ENCODE results near the gene BLM. TPM values are rescaled to one million over a fixed set of nuclear protein-coding genes. Genes with fewer than 3 reads are reported as not detected.

BLM gene
- total and polyA plus RNA-seq, 2 donors: 13.2 to 25.6 TPM

DNA sequence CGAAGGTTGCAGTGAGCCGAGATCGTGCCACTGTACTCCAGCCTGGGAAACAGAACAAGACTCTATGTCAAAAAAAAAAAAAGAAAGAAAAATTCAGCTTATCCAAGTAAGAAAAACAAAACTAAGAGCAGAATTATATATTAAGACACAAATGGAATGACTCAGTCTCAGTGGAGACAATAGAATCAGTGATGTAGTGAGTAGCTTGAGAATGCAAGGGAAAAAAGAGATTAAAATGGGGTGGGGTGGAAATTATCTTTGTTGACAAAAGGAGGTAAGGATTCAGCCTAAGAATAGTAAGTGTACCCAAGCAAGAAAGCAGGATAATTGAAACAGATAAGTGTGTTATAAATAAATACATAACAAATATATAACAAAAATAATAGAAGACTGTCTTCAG lies 70.7 kb downstream of the BLM start:
- no peak for DNase-seq (ENCODE audit: low read depth in 6 of 9, low spot score in 9 of 9)
- H3K9me3 ChIP-seq (ENCODE audit: control insufficient read depth in 2 of 2, insufficient read depth in 1 of 2, low read length in 1 of 2): no peaks in the 10 kb centered on the region
- H3K4me1 ChIP-seq (ENCODE audit: control insufficient read depth in 2 of 2, insufficient read depth in 2 of 2, low read length in 2 of 2): no peaks in the 10 kb centered on the region
- 99% methylated on average over 3 of the region's 3 CpGs for WGBS
- no peak overlapping the region for H3K4me3 ChIP-seq (ENCODE audit: low read length in 2 of 2)
- no peaks in the 10 kb centered on the region for H3K27me3 ChIP-seq (ENCODE audit: control insufficient read depth in 2 of 2, insufficient read depth in 1 of 2, low read length in 1 of 2)
- peaks cover 24 to 44% of the 10 kb centered on the region in 2 donors for H3K36me3 ChIP-seq (ENCODE audit: control insufficient read depth in 2 of 2, insufficient read depth in 2 of 2, low read length in 1 of 2)
- H3K27ac ChIP-seq (ENCODE audit: low read depth in 1 of 2, low read length in 1 of 2): no peak overlapping the region

DNA sequence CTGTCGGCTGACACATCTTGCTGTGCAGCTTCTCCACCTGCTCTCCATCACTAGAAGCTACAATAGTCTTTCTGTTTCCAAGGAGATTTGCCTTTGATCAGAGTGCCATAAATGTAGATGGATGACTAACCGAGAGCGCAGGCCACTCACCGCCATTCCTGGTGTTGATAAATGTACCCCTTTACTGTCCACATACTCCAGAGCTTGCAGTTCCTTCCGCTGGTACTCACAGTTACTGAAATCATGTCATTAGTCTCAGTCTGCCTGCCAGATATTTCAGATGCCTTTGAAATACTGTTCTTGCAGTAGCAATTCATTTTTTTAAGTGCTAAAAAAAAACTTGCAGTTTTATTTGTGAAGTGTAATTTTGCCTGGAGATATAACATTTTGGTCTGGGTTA lies 72.3 kb downstream of the BLM start:
- no peaks in the 10 kb centered on the region for H3K9me3 ChIP-seq (ENCODE audit: control insufficient read depth in 2 of 2, insufficient read depth in 1 of 2, low read length in 1 of 2)
- DNase-seq (ENCODE audit: low read depth in 6 of 9, low spot score in 9 of 9): no peak
- H3K4me1 ChIP-seq (ENCODE audit: control insufficient read depth in 2 of 2, insufficient read depth in 2 of 2, low read length in 2 of 2): no peaks in the 10 kb centered on the region
- H3K27ac ChIP-seq (ENCODE audit: low read depth in 1 of 2, low read length in 1 of 2): no peak overlapping the region
- peaks cover 24 to 53% of the 10 kb centered on the region in 2 donors for H3K36me3 ChIP-seq (ENCODE audit: control insufficient read depth in 2 of 2, insufficient read depth in 2 of 2, low read length in 1 of 2)
- 97% methylated on average over 5 of the region's 5 CpGs for WGBS
- H3K4me3 ChIP-seq (ENCODE audit: low read length in 2 of 2): no peak overlapping the region
- H3K27me3 ChIP-seq (ENCODE audit: control insufficient read depth in 2 of 2, insufficient read depth in 1 of 2, low read length in 1 of 2): no peaks in the 10 kb centered on the region

DNA sequence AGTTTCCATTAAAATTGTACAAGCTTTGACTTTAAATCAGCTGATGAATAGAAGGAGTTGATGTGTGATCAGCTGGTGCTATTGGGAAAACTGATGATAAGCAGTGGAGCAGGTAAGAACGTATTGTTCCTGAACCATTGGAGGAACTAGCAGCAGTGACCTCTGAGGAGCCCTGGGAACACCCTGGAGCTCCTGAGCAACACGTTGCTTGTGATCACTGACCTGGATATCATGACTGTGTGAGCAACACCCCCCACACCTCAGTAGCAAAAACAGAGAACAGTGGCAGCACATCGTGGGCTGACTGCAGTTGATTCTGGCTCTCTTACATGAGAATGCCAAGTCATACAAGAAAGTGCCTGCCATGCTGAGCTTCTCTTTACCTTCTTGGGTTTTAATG lies 72.9 kb downstream of the BLM start:
- no peaks in the 10 kb centered on the region for H3K27me3 ChIP-seq (ENCODE audit: control insufficient read depth in 2 of 2, insufficient read depth in 1 of 2, low read length in 1 of 2)
- no peaks in the 10 kb centered on the region for H3K4me1 ChIP-seq (ENCODE audit: control insufficient read depth in 2 of 2, insufficient read depth in 2 of 2, low read length in 2 of 2)
- H3K36me3 ChIP-seq (ENCODE audit: control insufficient read depth in 2 of 2, insufficient read depth in 2 of 2, low read length in 1 of 2): peaks cover 24 to 52% of the 10 kb centered on the region in 2 donors
- WGBS: 94% methylated on average over 3 of the region's 3 CpGs
- DNase-seq (ENCODE audit: low read depth in 6 of 9, low spot score in 9 of 9): no peak
- H3K9me3 ChIP-seq (ENCODE audit: control insufficient read depth in 2 of 2, insufficient read depth in 1 of 2, low read length in 1 of 2): no peaks in the 10 kb centered on the region
- H3K27ac ChIP-seq (ENCODE audit: low read depth in 1 of 2, low read length in 1 of 2): no peak overlapping the region
- no peak overlapping the region for H3K4me3 ChIP-seq (ENCODE audit: low read length in 2 of 2)

DNA sequence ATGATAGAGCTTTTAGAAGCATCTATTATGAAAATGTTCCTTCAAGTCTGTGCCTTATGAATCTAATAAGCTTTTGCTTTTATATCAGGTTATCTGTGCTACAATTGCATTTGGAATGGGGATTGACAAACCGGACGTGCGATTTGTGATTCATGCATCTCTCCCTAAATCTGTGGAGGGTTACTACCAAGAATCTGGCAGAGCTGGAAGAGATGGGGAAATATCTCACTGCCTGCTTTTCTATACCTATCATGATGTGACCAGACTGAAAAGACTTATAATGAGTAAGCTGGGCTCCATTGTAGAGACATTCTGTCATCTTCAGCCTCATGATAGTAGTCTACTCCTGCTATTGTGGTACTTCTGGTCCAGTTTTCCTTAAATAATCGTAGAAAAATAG lies 73.4 kb downstream of the BLM start:
- no peak for DNase-seq (ENCODE audit: low read depth in 6 of 9, low spot score in 9 of 9)
- no peak overlapping the region for H3K4me3 ChIP-seq (ENCODE audit: low read length in 2 of 2)
- H3K4me1 ChIP-seq (ENCODE audit: control insufficient read depth in 2 of 2, insufficient read depth in 2 of 2, low read length in 2 of 2): no peaks in the 10 kb centered on the region
- peaks cover 23 to 56% of the 10 kb centered on the region in 2 donors for H3K36me3 ChIP-seq (ENCODE audit: control insufficient read depth in 2 of 2, insufficient read depth in 2 of 2, low read length in 1 of 2)
- no peak overlapping the region for H3K27ac ChIP-seq (ENCODE audit: low read depth in 1 of 2, low read length in 1 of 2)
- WGBS: 98% methylated on average over 4 of the region's 4 CpGs
- no peaks in the 10 kb centered on the region for H3K9me3 ChIP-seq (ENCODE audit: control insufficient read depth in 2 of 2, insufficient read depth in 1 of 2, low read length in 1 of 2)
- no peaks in the 10 kb centered on the region for H3K27me3 ChIP-seq (ENCODE audit: control insufficient read depth in 2 of 2, insufficient read depth in 1 of 2, low read length in 1 of 2)

DNA sequence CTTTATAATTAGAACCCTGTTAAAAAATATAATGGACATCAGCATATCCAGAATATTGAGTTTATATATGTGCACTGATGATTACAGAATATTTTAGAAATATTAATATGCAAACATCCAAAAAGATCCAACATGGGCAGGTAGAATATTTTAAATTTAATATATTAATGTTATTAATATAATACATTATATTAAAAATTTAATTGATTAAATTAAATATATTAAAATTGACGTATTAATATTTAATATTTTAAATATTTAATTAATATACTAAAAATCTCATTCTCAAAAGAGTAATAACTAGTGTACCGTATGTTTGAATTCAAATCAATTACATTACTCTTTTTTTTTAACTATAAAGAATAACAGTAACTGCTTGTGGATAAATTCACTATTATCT lies 77.4 kb downstream of the BLM start:
- no peak for DNase-seq (ENCODE audit: low read depth in 6 of 9, low spot score in 9 of 9)
- no peak overlapping the region for H3K4me3 ChIP-seq (ENCODE audit: low read length in 2 of 2)
- no peaks in the 10 kb centered on the region for H3K4me1 ChIP-seq (ENCODE audit: control insufficient read depth in 2 of 2, insufficient read depth in 2 of 2, low read length in 2 of 2)
- no peaks in the 10 kb centered on the region for H3K9me3 ChIP-seq (ENCODE audit: control insufficient read depth in 2 of 2, insufficient read depth in 1 of 2, low read length in 1 of 2)
- H3K27me3 ChIP-seq (ENCODE audit: control insufficient read depth in 2 of 2, insufficient read depth in 1 of 2, low read length in 1 of 2): no peaks in the 10 kb centered on the region
- 98% methylated on average over 2 of the region's 2 CpGs for WGBS
- H3K36me3 ChIP-seq (ENCODE audit: control insufficient read depth in 2 of 2, insufficient read depth in 2 of 2, low read length in 1 of 2): peaks cover 16 to 50% of the 10 kb centered on the region in 2 donors
- no peak overlapping the region for H3K27ac ChIP-seq (ENCODE audit: low read depth in 1 of 2, low read length in 1 of 2)

DNA sequence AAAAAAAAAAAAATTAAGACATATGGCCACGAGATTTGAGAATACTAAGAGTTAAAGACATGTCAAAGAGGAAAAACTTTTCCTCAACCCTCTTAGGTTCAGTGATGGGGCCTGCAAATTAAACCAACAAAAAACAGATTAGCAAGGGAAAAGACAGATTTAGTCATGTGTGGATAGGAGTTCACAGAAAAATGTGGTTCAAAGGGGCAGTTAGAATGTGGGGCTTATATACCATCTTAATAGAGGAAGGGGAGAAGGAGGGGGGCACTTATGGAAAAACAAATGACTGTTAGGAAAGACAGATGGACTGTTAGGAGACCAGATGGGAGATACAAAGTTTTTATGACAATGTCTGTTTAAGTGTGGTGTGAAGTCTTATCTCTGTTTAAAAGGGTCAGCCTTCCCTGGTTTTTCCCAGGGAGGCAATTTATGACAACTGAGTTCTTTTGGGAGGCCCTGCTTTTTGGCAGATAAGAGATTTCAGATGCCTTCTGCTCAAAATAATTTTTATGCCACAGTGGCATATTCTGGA lies 82.6 kb downstream of the BLM start:
- Histone ChIP-seq H3K4me1 (ENCODE audit: control insufficient read depth in 2 of 2, insufficient read depth in 2 of 2, low read length in 2 of 2) (no peaks in the 10 kb centered on the region), H3K27ac (ENCODE audit: low read depth in 1 of 2, low read length in 1 of 2) (no peak overlapping the region), H3K9me3 (ENCODE audit: control insufficient read depth in 2 of 2, insufficient read depth in 1 of 2, low read length in 1 of 2) (no peaks in the 10 kb centered on the region), H3K36me3 (ENCODE audit: control insufficient read depth in 2 of 2, insufficient read depth in 2 of 2, low read length in 1 of 2) (peaks cover 16 to 41% of the 10 kb centered on the region in 2 donors), H3K27me3 (ENCODE audit: control insufficient read depth in 2 of 2, insufficient read depth in 1 of 2, low read length in 1 of 2) (no peaks in the 10 kb centered on the region), H3K4me3 (ENCODE audit: low read length in 2 of 2) (no peak overlapping the region)
- DNase-seq (ENCODE audit: low read depth in 6 of 9, low spot score in 9 of 9): no peak
- 94% methylated on average over 1 of the region's 1 CpG for WGBS

DNA sequence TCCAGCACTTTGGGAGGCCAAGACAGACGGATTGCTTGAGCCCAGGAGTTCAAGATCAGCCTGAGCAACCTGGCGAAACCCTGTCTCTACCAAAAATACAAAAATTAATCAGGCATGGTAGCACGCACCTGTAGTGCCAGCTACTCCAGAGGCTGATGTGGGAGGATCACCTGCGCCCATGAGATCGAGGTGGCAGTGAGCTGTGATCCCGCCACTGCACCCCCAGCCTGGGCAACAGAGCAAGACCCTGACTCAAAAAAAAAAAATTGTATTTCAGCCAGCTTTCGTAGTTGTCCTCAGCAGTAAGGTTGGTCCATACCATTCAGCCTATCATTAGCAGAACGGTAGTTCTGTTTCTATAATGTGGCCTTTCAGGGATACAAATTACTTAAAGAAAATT lies 84.7 kb downstream of the BLM start:
- peaks cover 13 to 26% of the 10 kb centered on the region in 2 donors for H3K36me3 ChIP-seq (ENCODE audit: control insufficient read depth in 2 of 2, insufficient read depth in 2 of 2, low read length in 1 of 2)
- no peaks in the 10 kb centered on the region for H3K4me1 ChIP-seq (ENCODE audit: control insufficient read depth in 2 of 2, insufficient read depth in 2 of 2, low read length in 2 of 2)
- WGBS: 99% methylated on average over 8 of the region's 8 CpGs
- DNase-seq (ENCODE audit: low read depth in 6 of 9, low spot score in 9 of 9): no peak
- no peak overlapping the region for H3K4me3 ChIP-seq (ENCODE audit: low read length in 2 of 2)
- no peaks in the 10 kb centered on the region for H3K27me3 ChIP-seq (ENCODE audit: control insufficient read depth in 2 of 2, insufficient read depth in 1 of 2, low read length in 1 of 2)
- H3K27ac ChIP-seq (ENCODE audit: low read depth in 1 of 2, low read length in 1 of 2): no peak overlapping the region
- H3K9me3 ChIP-seq (ENCODE audit: control insufficient read depth in 2 of 2, insufficient read depth in 1 of 2, low read length in 1 of 2): no peaks in the 10 kb centered on the region

DNA sequence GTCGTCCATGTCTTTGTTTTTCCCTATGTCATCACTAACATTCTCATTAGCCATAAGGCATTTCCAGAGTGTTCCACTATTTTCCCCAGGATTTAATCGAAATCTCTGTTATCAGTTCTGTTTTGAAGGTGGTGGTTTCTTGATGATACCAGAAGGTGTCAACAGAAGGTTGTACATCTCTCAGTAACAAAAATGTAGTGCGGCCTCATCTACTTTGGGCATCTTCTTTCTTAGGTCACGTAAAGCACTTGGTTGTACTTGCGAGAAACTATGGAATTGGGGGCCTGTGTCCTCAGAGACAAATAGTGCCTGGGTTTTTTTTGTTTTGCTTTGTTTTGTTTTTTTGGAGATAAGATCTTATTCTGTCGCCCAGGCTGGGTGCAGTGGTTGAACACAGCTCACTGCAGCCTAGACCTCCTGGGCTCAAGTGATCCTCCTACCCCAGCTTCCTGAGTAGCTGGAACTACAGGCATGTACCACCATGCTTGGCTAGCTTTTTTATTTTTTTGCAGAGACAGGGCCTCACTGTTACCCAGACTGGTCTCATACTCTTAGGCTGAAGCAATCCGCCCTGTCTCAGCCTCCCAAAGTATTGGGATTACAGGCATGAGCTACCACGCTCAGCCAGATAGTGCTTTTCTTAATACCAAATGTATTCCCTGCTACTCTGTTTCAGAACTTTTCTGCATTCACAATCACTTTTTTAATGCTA lies 90.1 kb downstream of the BLM start:
- 88% methylated on average over 8 of the region's 8 CpGs for WGBS
- Histone ChIP-seq H3K9me3 (ENCODE audit: control insufficient read depth in 2 of 2, insufficient read depth in 1 of 2, low read length in 1 of 2) (no peaks in the 10 kb centered on the region), H3K36me3 (ENCODE audit: control insufficient read depth in 2 of 2, insufficient read depth in 2 of 2, low read length in 1 of 2) (peaks cover 34 to 62% of the 10 kb centered on the region in 2 donors)

DNA sequence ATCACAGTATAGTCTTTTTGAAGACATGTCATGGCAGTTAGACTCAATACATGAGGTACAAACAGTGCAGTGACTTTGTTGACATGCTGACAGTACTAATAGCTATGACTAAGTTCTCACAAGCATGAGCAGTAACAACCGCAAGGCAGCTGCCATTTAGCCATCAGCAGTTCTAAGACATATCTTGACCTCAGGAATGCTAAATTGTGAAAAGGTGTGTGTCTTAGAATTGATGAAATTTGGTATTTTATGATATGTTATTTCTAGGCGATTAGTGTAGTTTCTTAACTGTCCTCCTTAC lies 90.6 kb downstream of the BLM start:
- no peaks in the 10 kb centered on the region for H3K9me3 ChIP-seq (ENCODE audit: control insufficient read depth in 2 of 2, insufficient read depth in 1 of 2, low read length in 1 of 2)
- H3K4me3 ChIP-seq (ENCODE audit: low read length in 2 of 2): no peak overlapping the region
- peaks cover 34 to 66% of the 10 kb centered on the region in 2 donors for H3K36me3 ChIP-seq (ENCODE audit: control insufficient read depth in 2 of 2, insufficient read depth in 2 of 2, low read length in 1 of 2)
- H3K27ac ChIP-seq (ENCODE audit: low read depth in 1 of 2, low read length in 1 of 2): no peak overlapping the region
- DNase-seq (ENCODE audit: low read depth in 6 of 9, low spot score in 9 of 9): no peak
- no peaks in the 10 kb centered on the region for H3K27me3 ChIP-seq (ENCODE audit: control insufficient read depth in 2 of 2, insufficient read depth in 1 of 2, low read length in 1 of 2)
- H3K4me1 ChIP-seq (ENCODE audit: control insufficient read depth in 2 of 2, insufficient read depth in 2 of 2, low read length in 2 of 2): peaks cover 0 to 10% of the 10 kb centered on the region in 2 donors
- WGBS: 98% methylated on average over 2 of the region's 2 CpGs

More for the DNA sequence above, 90.1 kb downstream of the BLM start:
- peaks cover 0 to 8% of the 10 kb centered on the region in 2 donors for H3K4me1 ChIP-seq (ENCODE audit: control insufficient read depth in 2 of 2, insufficient read depth in 2 of 2, low read length in 2 of 2)
- no peak for DNase-seq (ENCODE audit: low read depth in 6 of 9, low spot score in 9 of 9)
- no peaks in the 10 kb centered on the region for H3K27me3 ChIP-seq (ENCODE audit: control insufficient read depth in 2 of 2, insufficient read depth in 1 of 2, low read length in 1 of 2)
- no peak overlapping the region for H3K4me3 ChIP-seq (ENCODE audit: low read length in 2 of 2)
- no peak overlapping the region for H3K27ac ChIP-seq (ENCODE audit: low read depth in 1 of 2, low read length in 1 of 2)

Measured in thymus (tissue), 11 donors.